IPS-20b (cell line): ENCODE measurements around the gene TRPM3.

Source experiments
- H3K27ac ChIP-seq: one replicate; pipeline ENCODE4 v1.5.1; 2013; ENCODE audit warnings: low read length
- H3K27me3 ChIP-seq: 2 replicates; pipeline ENCODE4 v1.6.1; 2013; ENCODE audit warnings: mild to moderate bottlenecking, low read length, inconsistent platforms; ENCODE audit not compliant: insufficient read depth
- H3K36me3 ChIP-seq: 2 replicates; pipeline ENCODE4 v1.6.1; 2013; ENCODE audit warnings: low read depth, mild to moderate bottlenecking, inconsistent platforms, low read length, moderate library complexity; ENCODE audit not compliant: insufficient read depth
- H3K4me1 ChIP-seq: 2 replicates; pipeline ENCODE4 v1.6.1; 2013; ENCODE audit warnings: mild to moderate bottlenecking, control low read depth, inconsistent platforms, low read length, moderate library complexity; ENCODE audit not compliant: insufficient read depth
- H3K4me3 ChIP-seq: 2 replicates; pipeline ENCODE4 v1.5.1; 2013; ENCODE audit warnings: mild to moderate bottlenecking, low read length, inconsistent platforms
- H3K9ac ChIP-seq: 2 replicates; pipeline ENCODE4 v1.6.1; 2013; ENCODE audit warnings: low read depth, mild to moderate bottlenecking, inconsistent platforms, low read length, moderate library complexity
- H3K9me3 ChIP-seq: 2 replicates; pipeline ENCODE4 v1.6.1; 2013; ENCODE audit warnings: mild to moderate bottlenecking, low read depth, low read length, inconsistent platforms; ENCODE audit not compliant: insufficient read depth

The TRPM3 gene

DNA sequence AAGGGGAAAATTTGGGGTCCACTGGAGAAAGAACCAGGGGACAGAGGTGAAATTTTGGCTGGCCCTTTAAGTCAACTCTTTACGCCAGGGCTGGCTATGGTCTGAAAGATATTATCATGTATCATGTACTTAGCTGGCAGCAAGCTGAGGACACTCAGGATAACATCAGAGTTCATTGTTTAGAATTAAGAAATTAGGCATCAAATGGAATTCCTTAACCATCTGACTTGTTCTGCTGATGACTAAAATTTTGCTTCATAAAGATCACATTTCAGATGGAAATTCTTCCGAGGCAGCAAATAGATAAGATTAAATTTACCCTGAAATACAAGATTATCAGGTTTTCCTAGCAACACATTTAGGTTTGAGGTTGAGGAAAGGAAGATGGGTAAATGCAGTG, 437.6 kb downstream of the TRPM3 start:
- Histone ChIP-seq H3K27ac (no peak overlapping the region), H3K4me3 (no peak overlapping the region), H3K9me3 (no peaks in the 10 kb centered on the region), H3K4me1 (no peaks in the 10 kb centered on the region), H3K27me3 (no peaks in the 10 kb centered on the region), H3K36me3 (no peaks in the 10 kb centered on the region), H3K9ac (no peak overlapping the region)

DNA sequence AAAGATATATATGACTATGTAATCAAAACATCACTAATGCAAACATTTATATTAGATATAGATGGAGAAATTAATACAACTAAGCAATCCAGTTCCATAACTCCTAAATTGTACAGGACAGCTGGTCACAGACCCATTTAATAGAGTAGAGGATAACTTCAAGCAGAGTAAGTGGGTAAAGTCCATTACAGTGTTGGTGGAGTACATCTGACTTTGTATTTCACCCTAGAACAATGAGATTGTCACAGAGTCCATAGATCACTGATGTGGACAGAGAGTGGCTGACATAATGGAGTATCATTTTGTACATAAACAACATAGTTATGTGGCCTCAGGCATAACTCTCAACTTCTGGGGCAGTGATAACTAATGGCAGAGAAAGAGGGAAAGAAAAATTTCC, 439.1 kb downstream of the TRPM3 start:
- Histone ChIP-seq H3K36me3 (no peaks in the 10 kb centered on the region), H3K4me3 (no peak overlapping the region), H3K9ac (no peak overlapping the region), H3K27ac (no peak overlapping the region), H3K27me3 (no peaks in the 10 kb centered on the region), H3K4me1 (no peaks in the 10 kb centered on the region), H3K9me3 (no peaks in the 10 kb centered on the region)

DNA sequence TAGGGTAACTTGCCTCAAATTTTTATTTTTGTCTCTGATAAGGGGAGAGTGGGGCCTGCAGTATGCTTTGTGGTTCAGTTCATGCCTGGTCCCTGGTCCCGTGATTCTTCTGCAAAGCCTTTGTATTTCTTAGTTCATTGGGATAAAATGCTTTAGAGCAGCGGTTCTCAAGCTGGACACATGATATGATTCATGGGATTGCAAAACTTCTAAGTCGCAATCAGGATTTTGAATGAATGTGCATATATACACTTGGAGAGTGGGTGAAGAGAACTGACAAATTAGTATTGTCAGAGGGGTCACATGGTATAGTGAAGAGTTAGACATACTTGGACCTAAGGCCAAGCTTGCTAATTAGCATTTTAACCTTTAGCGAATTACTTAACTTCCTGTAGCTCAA, 441.6 kb downstream of the TRPM3 start:
- Histone ChIP-seq H3K27me3 (no peaks in the 10 kb centered on the region), H3K9ac (no peak overlapping the region), H3K4me1 (no peaks in the 10 kb centered on the region), H3K36me3 (no peaks in the 10 kb centered on the region), H3K4me3 (no peak overlapping the region), H3K9me3 (no peaks in the 10 kb centered on the region), H3K27ac (no peak overlapping the region)

DNA sequence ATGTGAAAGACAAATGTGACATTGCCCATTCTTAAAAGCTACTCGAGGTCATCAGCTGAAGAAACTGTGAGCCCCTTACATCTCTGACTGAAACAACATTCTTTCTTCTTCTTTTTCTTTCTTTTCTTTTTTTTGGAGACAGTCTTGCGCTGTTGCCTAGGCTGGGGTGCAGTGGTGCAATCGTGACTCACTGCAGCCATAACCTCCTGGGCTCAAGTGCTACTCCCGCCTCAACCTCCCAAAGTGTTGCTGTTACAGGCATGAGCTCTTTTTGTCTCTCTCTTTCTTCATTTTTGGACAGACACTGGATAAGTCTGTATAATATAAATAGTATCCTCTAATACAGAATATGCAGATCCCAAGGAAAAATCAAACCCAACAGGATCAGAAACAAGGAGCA, 443.3 kb downstream of the TRPM3 start:
- Histone ChIP-seq H3K27ac (no peak overlapping the region), H3K9ac (no peak overlapping the region), H3K9me3 (no peaks in the 10 kb centered on the region), H3K4me3 (no peak overlapping the region), H3K36me3 (no peaks in the 10 kb centered on the region), H3K4me1 (no peaks in the 10 kb centered on the region), H3K27me3 (no peaks in the 10 kb centered on the region)

DNA sequence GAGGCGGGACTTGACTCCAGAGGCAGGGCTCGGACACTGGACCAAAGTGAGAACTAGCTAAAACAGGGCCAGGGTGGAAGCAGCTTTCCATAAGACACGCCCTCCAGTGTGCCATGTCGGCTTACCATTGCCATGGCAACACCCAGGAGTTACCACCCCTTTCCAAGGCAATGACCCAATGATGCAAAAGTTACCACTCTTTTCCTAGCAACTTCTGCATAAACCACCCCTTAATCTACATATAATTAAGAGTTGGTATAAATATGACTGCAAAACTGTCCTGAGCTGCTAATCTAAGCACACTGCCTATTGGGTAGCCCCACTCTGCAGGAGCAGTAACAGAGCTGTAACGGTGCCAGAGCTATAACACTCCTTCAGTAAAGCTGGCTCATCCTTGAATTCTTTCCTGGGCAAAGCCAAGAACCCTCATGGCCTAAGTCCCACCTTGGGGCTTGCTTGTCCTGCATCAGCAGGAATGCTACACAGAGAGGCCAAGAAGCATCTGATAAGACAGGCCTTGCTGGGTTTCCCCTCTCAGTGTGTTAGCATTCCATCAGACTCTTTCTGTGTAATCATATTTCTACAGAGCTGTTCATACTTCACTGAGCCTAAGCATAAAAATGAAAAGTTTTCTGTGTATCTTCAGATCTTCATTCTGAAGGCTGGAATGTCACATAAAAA, 444.2 kb downstream of the TRPM3 start:
- Histone ChIP-seq H3K36me3 (no peaks in the 10 kb centered on the region), H3K9ac (no peak overlapping the region), H3K4me1 (no peaks in the 10 kb centered on the region), H3K4me3 (no peak overlapping the region), H3K27ac (no peak overlapping the region), H3K27me3 (no peaks in the 10 kb centered on the region), H3K9me3 (no peaks in the 10 kb centered on the region)

DNA sequence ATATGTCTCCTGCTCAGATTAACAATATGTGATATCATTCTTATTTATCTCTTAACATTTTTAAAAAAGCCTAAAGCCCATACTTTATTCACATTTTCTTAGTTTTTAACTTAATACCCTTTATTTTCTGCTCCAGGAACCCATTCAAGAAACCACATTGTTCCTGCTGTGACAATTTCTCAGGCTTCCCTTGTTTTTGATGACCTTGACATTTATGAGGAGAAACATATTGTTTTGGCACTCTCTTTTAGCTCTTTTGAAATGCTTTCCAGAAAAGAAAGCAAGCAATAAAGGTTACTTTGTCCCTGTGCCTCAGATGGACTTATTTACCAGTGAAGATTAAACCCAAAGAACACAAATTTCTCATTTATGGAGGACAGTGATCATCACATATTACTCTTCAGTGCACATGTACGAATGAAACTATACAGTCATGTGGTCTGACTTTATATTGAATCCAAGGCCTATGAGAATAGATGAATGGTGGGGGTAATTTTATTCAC, 445.5 kb downstream of the TRPM3 start:
- Histone ChIP-seq H3K4me1 (no peaks in the 10 kb centered on the region), H3K27me3 (no peaks in the 10 kb centered on the region), H3K9ac (no peak overlapping the region), H3K4me3 (no peak overlapping the region), H3K9me3 (no peaks in the 10 kb centered on the region), H3K36me3 (no peaks in the 10 kb centered on the region), H3K27ac (no peak overlapping the region)

DNA sequence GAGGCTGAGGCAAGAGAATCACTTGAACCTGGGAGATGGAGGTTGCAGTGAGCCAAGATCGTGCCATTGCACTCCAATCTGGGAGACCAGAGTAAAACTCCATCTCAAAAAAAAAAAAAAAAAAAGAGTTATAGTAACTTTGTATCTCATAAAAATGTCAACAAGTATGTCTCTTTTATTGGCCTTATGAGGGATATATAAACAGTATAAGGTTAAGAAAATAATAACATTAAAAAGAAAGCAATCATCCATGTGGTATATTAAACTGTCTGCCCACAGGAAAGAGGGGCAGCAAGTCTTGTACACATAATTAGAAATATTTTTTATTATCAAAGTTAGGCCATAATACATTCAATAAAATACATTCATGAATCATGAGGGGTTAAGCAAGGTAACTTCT, 447.6 kb downstream of the TRPM3 start:
- no peaks in the 10 kb centered on the region for H3K4me1 ChIP-seq
- H3K9ac ChIP-seq = no peak overlapping the region
- H3K27ac ChIP-seq = no peak overlapping the region
- H3K36me3 ChIP-seq = no peaks in the 10 kb centered on the region
- no peak overlapping the region for H3K4me3 ChIP-seq
- H3K9me3 ChIP-seq = no peaks in the 10 kb centered on the region
- H3K27me3 ChIP-seq = no peaks in the 10 kb centered on the region

DNA sequence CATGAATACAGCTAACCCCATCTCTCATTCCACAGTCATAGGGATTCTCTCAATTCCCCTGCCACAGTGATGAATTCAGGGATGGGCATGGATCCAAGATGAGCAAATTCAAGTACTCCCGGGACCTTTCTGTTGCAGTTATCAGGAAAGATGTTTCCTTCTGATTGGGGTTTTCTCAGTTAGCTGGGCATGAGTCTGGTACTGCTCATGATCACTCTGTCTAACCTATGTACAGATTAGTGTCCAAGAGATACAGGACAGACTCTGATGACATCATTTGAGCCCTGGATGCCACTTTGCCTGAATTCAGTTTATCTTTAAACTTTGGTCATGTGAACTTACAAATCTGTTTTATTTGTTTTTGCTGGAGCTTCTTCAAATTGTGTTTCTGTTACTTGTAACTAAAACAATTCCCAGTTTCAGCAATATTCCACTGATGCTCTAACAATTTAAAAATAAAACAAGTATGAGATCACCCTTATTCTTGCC, 449.2 kb downstream of the TRPM3 start:
- no peak overlapping the region for H3K4me3 ChIP-seq
- H3K9me3 ChIP-seq = no peaks in the 10 kb centered on the region

DNA sequence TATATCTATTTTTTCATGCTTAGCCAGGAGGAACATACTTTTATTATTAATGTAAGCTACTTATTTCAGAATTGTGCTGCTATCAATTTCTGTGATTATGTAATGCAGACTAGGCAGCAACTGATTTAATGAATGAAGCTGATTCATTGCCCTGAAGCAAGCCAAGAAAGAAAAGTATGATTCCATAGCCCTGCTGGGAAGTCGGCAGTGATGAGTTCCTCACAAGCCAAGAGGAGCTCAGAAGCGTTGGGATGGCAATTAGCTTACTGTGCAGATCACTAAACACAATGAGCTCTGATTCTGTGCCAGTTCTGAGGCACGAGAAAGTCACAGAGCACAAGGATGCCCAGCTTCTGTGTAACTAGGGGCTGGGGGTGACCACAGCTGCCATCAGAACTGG, 452.7 kb downstream of the TRPM3 start:
- Histone ChIP-seq H3K9ac (no peak overlapping the region), H3K27ac (no peak overlapping the region), H3K36me3 (no peaks in the 10 kb centered on the region), H3K4me3 (no peak overlapping the region), H3K4me1 (no peaks in the 10 kb centered on the region), H3K27me3 (no peaks in the 10 kb centered on the region), H3K9me3 (no peaks in the 10 kb centered on the region)

More for the DNA sequence above, 449.2 kb downstream of the TRPM3 start:
- Histone ChIP-seq H3K4me1 (no peaks in the 10 kb centered on the region), H3K27me3 (no peaks in the 10 kb centered on the region), H3K36me3 (no peaks in the 10 kb centered on the region), H3K27ac (no peak overlapping the region), H3K9ac (no peak overlapping the region)

DNA sequence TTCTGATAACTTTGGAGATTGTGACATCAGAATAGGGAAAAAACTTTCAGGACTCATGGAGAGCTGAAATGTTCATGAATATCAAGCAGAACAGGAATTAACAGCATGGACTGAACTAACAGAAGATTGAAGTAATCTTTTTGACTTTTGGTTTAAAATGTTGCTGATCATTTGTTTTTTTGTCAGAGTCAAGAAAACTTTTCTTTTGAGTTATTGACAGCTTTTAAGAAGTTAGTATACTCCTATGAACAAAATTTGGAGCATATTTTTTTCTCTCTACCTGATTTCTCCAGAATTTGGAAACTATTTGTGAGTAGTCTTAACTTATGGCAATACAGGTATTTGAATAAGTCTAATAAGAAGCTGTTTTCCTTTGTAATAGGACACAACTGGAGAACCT, 462.7 kb downstream of the TRPM3 start:
- Histone ChIP-seq H3K9ac (no peak overlapping the region), H3K4me3 (no peak overlapping the region), H3K36me3 (no peaks in the 10 kb centered on the region), H3K4me1 (no peaks in the 10 kb centered on the region), H3K27ac (no peak overlapping the region), H3K9me3 (peaks cover 24% of the 10 kb centered on the region; the same call in 1 of the 2 replicates), H3K27me3 (no peaks in the 10 kb centered on the region)

DNA sequence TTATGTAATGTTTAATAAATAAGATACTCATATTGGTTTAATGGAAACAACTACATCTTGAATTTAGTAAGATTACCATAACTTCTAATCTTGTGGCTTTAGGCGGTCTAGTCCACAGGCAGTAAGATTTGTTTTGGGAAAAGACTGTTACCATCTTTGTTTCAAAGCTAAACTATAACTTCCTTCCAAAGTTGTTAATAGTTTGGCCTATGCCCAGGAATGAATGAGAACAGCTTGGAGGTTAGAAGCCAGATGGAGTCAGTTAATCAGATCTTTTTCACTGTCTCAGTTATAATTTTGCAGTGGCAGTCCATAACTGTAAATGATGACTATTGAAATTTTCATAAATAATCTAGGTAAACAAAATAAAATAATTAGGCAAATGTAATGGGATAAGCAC, 465.1 kb downstream of the TRPM3 start:
- Histone ChIP-seq H3K27me3 (no peaks in the 10 kb centered on the region), H3K4me3 (no peak overlapping the region), H3K4me1 (no peaks in the 10 kb centered on the region), H3K9me3 (peaks cover 24% of the 10 kb centered on the region; the same call in 1 of the 2 replicates), H3K36me3 (no peaks in the 10 kb centered on the region), H3K9ac (no peak overlapping the region), H3K27ac (no peak overlapping the region)

DNA sequence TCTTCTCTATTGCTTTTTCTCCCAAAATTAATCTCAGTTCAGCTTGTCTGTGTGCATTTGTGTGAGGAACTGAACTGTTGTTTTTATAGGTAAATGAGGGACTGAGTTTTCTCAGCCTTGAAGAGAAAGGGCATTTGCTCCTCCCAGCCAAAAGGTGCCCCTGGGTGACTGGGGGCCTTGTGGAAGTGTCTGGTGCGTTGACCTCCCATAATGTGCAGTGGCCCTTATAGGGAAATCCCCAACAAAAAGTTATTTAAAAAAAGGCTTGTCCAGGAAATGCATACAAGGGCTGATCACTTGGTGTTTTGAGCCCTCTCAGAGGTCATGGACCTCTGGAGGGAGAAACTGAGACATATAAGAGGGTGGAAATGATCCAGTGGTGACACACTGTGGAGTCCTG, 467.3 kb downstream of the TRPM3 start:
- no peaks in the 10 kb centered on the region for H3K4me1 ChIP-seq
- H3K9ac ChIP-seq = no peak overlapping the region
- H3K27ac ChIP-seq = no peak overlapping the region
- H3K4me3 ChIP-seq = no peak overlapping the region
- H3K27me3 ChIP-seq = no peaks in the 10 kb centered on the region
- no peaks in the 10 kb centered on the region for H3K36me3 ChIP-seq
- peaks cover 21% of the 10 kb centered on the region; the same call in 1 of the 2 replicates for H3K9me3 ChIP-seq
